ENCODE results near the gene MACC1.

- TF ChIP-seq ZNF274 (IDR thresholded peaks at IDR 0.05; ENCODE audit: low read depth, low read length) (no peak), YY1 (IDR thresholded peaks at IDR 0.05; ENCODE audit: insufficient read depth, insufficient read length) (no peak), SUZ12 (IDR thresholded peaks at IDR 0.05; ENCODE audit: extremely low read depth, insufficient read depth, insufficient read length) (no peak)
Measured at GRCh38 chr7:20164425-20165145, 52.6 kb downstream of the MACC1 start.

Measured in NT2/D1 (cell line).